ENCODE data around the gene PKP3.
A peak's percentile ranks its signal among the peaks of the same experiment; 100 is the strongest.
"Not testable (repeated sequence)": the region's sequence is repeated elsewhere in the genome, so short reads cannot be mapped to it uniquely, and the experiment has no call there.

The PKP3 gene

DNA sequence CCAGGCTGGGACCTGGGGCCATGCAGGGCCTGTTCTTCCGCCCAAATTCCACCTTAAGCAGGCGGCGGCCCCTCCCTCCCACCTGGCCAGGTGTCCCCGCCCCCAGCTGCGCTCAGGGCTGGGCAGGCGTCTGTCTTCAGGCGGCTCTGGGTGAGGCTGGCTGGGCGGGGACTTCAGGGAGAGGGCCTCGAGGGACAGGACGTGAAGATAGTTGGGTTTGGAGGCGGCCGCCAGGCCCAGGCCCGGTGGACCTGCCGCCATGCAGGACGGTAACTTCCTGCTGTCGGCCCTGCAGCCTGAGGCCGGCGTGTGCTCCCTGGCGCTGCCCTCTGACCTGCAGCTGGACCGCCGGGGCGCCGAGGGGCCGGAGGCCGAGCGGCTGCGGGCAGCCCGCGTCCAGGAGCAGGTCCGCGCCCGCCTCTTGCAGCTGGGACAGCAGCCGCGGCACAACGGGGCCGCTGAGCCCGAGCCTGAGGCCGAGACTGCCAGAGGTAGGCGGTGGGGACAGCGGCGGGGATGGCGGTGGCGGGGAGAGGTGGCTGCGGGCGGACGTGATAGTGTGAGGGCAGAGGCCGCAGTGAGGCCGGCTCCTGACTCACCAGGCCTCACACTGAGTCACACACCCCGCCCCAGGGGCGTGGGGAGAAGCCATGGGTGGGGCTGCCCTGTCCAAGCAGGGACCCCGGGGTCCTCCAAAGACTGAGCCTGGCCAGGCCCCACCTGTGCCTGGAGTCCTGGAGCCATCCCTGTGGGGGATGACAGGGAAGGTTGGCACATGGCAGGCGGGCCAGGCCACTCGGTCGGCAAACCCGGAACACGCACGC is at the start of gene PKP3:
PKP3 (plus strand) TSS at position 176 of the 824 bp plus-strand sequence; CDS start at position 260, 84 bp downstream.
- DNase-seq (ENCODE audit: low spot score) = peak; percentile 87

DNA sequence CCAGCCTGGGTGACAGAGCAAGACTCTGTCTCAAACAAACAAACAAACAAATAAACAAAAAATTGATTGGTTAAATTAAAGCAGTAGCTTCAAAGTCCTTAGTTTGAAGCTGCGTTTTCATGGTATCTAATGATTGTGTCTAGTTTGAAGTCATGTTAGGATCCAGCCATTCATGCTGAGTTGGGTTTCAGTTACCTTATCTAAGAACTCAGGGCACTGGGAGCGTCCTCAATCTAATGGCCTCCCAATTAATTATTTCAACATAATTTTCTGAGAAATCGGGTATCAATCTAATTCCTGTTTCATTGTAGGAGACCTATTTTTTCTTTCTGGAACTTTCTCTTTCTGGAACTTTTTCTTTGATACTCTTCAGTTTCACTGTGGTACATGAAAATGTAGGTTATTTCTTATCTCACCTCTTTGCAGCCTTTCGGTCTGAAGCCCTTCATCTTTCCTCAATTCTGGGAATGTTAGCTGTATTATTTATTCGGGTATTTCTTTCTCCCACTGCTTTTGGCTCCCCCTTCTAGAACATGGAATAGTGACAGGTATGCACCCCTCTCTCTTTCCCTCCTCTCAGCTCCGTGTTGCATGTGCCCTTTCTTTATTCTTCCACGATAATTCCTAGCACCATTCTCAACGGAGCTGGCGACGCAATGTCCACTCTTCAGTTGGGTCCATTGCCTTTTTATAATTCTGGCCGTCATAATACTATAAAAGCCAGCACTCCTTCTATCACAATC is 49.0 kb upstream of the PKP3 start:
- DNase-seq (ENCODE audit: low spot score) = no peak

- no peak for DNase-seq (ENCODE audit: low spot score)
Observed at GRCh38 chr11:346529-346928, 47.5 kb upstream of the PKP3 start.

GRCh38 chr11:349270-349954 is 44.6 kb upstream of the PKP3 start:
- not testable (repeated sequence) for DNase-seq (ENCODE audit: low spot score)

GRCh38 chr11:350033-350722 is 43.8 kb upstream of the PKP3 start:
- not testable (repeated sequence) for DNase-seq (ENCODE audit: low spot score)

DNA sequence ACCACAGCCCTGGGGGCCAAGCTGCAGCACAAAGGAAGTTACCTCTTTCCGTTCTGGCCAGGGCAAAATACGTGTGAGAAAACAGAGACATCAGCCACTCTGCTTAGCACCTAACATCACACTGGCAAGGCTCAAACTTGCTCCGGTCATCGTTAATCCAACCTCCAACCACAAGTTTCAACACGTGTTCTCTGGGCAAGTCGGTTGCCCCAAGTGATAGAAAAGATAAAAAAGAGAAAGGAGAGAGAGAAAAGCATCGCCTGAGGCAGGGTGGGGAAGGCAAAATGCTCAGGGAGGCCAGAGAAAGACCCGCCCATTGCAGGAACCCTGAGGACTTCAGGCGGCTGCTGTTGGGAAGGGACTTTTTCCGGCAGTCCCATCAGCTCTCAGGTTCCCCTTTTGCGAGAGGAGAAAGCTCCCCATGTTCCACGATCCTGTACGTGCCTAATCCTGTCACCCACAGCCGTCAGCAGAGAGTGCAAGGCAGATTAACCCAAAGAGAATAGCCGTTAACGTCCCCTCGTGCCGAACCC is 43.2 kb upstream of the PKP3 start:
- DNase-seq (ENCODE audit: low spot score) = no peak

DNA sequence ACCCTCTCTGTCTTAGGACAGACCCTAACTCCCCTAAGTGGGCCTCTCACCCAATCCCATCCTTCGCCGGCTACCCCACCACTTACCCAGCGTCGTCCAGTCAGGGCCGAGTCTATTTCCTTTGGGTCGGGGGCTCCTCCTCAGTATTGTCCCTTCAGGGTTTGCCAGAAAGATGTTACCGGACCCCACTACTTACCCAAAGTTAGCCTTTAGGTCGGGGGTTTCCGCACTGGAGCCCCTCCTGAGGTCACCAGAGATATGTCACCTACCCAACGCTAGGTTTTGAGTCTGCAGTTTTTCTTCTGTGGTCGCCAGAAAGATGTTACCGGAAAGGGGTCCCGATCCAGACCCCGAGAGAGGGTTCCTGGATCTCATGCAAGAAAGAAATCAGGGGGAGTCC is 42.6 kb upstream of the PKP3 start:
- DNase-seq (ENCODE audit: low spot score) = no peak

DNA sequence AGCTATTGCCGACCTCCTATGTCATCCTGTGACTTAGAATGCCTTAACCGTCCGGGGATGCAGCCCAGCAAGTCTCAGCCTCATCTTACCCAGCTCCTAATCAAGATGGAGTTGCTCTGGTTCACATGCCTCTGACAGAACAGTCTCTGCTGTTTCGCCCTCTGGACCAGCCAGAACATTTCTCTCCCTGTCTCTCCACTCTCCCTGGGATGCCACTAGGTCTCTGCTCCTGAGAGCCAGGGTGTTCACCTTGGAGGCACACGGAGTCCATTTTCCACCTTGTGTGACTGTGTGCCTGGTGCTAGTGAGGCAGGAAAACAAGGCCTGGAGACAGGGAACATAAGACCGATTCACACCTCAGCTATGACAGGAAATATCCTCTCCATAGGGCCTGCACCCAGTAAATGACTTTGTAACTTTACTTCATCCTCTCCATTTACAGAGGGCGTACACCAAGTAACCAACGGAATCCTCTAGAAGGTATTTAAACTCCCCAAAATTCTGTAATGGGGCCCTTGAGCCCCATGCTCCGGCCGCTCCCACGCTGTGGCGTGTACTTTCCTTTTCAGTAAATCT is 41.5 kb upstream of the PKP3 start:
- DNase-seq (ENCODE audit: low spot score) = no peak

GRCh38 chr11:353179-353873 is 40.7 kb upstream of the PKP3 start:
- DNase-seq (ENCODE audit: low spot score) = no peak

DNA sequence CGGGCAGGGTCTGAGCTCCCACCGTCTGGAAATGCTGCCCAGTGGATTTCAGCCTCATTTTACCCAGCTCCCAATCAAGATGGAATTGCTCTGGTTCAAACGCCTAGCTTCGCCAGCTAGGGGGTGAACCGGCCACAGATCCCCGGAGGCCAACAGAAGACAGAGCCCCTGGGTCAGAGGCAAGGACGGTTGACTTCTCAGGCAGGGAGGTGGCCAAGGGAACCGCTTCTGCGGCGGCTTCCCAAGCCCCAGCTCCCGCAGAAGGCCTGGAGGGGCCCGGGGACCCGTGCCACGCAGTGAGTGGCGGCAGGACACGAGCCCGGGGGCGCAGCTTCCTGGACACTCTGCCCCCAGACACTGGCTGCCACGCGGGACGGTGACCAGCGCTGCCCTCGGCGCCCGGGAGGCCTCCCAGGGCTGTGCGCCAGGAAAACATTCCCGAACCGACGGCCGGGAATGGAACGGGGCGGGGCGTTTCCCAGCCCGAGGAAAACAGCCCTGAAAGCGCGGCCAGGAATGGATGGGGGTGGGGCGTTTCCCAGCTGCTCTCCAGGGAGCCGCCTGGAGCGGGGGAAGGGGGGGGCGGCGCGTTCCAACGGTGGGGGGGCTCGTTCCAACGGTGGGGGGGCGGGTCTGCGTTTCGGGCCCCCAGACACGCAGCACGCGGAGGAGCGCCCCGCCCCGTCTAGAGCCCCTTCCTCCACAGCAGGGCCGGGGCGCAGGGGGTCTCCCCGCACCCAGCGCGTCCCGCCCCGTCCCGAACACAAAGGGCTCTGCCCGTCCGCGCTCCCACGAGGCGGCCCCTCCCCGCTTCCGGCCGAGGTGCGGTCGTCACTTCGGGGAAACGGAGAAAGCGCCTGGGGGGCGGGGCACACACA is 38.2 kb upstream of the PKP3 start:
- DNase-seq (ENCODE audit: low spot score) = peak; percentile 83

DNA sequence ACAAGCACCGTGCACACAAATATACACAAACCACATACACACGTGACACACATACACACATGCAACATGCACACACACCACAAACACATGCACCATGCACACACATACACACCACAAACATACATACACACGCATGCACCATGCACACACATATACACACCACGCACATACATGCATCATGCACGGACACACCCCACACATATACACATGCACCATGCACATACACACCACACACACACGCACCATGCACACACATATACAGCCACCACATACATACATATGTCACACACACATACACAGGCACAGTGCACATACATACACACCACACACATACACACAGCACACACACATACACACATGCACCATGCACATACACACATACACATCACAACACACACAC is 37.4 kb upstream of the PKP3 start:
- no peak for DNase-seq (ENCODE audit: low spot score)

DNA sequence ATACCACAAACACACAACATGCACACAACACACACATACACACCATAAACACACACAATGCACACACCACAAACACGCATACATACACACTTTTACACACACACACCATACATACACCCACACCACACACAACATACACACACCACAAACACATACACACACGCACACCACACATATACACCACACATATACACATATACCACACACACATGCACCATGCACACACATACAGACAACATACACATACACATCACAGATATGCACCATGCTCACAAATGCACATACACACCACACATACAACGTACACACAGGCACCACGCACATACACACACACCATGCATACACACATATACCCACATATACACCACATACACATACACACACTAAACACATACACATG is 36.4 kb upstream of the PKP3 start:
- no peak for DNase-seq (ENCODE audit: low spot score)

DNA sequence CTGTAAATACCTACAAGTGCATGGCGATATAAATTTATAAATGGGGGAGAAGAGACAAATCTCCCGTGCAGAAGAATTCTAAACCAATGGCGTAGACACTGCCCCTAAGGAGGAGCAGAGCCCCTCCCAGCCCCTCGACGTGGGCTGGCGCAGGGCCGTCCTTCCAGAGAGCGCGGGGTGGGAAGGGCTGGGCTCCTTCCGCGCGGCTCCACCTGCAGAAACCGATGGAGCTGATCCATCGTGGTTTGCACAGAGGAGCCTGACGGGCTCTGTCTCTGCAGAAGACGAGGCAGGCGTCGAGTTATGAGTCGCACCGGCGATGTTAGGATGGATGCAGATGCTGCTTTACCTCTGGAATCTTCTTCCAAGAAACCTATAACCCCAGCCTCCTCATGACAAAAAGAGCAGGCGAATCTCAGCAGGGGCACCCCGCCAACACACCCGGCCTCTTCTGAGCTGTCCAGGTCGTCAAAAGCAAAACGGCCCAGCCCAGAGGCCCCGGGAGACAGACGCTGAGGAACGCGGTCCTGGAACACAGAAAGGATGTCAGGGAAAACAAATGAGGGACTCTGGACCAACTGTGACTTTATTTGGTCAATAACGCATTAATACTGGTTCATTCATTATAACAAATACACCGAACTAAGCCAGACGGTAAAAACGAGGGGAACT is 35.7 kb upstream of the PKP3 start:
- no peak for DNase-seq (ENCODE audit: low spot score)

DNA sequence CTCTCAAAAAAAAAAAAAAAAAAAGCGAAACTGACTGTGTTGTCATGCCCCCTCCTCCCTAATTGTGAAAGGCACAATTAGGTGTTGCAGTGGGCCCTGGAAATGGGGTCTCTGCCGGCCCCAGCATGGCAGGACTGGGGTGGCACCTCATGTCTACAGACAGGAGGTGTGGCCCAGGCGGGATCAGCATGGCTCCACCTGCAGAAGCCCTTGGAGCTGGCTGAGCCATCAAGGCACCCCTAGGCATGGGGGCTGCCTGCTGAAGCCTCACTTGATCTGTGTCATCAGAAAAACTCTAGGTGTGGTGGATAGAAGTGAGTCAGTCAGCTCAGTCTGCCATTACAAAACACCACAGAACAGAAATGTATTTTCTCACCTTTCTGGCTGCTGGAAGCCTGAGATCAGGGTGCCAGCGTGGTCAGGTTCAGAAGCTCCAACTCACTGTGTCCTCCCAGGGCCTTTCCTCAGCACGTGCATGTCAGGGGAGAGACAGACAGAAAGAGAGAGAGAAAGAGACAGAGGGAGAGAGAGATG is 34.8 kb upstream of the PKP3 start:
- no peak for DNase-seq (ENCODE audit: low spot score)

DNA sequence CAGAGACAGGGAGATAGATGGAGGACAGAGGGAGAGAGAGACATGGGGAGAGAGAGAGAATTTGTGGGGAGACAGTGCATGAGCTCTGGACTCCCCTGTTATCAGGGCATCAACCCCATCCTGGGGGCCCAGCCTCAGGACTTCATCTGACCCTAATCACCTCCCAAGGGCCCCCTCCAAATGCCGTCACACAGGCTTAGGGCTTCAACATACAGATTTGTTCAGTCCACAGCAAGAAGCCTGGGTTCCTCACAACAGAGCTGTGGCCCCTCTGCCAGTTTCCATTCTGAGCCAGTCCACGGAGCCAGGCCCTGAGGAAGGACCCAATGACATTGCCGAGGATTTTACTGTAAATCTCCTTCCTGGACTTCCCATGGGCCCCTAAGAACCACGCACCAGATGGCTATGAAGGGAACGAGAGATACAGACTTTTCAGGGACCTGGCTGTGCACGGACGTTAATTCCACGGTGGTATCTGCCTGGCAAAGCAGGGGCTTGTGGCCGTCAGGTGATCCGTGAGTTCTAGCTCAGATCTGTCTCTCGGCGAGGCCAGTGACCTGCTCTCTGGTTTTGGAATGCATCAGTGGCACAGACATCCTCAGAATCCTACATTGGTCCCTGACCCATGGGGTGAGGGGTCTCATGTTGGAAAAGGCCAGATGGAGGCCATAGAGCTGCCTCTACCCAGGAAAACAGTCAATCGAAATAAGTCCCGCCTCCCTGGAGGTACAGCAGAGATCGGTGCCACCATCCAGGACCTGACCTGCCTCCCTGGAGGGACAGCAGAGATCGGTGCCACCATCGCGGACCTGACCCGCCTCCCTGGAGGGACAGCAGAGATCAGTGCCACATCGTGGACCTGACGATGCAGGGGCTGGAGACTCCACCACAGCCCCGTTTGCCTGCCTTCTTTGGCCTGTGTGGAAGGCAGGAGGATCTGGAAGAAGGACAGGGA is 33.4 kb upstream of the PKP3 start:
- DNase-seq (ENCODE audit: low spot score) = no peak

DNA sequence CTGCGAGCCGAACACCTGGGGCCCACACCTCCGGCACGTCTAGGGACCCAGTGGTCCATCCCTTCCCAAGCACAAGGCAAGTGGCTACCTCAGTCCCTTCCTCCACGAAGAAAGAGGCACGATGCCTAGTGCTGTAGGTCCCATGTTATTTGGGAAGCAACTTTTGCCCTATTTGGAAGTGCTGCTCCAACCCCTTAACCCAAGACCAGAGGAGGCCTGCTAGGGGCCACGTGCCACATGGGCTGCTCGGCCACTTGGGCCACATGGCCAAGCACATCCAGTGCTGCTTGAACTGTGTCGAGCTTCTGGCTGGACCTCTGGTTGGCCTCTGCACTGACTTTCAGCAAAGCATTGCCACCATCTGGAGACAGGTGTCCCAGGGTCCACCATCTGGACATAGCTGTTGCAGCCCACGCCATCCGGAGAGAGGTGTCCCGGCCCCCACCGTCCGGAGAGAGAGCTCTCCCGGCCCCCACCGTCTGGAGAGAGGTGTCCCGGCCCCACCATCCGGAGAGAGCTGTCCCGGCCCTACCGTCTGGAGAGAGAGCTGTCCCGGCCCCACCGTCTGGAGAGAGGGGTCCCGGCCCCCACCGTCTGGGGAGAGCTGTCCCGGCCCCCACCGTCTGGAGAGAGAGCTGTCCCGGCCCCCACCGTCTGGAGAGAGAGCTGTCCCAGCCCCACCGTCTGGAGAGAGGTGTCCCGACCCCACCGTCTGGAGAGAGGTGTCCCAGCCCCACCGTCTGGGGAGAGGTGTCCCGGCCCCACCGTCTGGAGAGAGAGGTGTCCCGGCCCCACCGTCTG is 31.2 kb upstream of the PKP3 start:
- DNase-seq (ENCODE audit: low spot score) = no peak

DNA sequence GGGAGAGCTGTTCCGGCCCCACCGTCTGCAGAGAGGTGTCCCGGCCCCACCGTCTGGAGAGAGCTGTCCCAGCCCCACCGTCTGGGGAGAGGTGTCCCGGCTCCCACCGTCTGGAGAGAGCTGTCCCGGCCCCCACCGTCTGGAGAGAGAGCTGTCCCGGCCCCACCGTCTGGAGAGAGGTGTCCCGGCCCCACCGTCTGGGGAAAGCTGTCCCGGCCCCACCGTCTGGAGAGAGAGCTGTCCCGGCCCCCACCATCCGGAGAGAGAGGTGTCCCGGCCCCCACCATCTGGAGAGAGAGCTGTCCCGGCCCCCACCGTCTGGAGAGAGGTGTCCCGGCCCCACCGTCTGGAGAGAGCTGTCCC is 30.6 kb upstream of the PKP3 start:
- not testable (repeated sequence) for DNase-seq (ENCODE audit: low spot score)
